GM10847 (cell line): Measurements from ENCODE around the gene MT4.

Experiments
- POLR2A ChIP-seq: IDR thresholded peaks from 2 replicates; pipeline ENCODE4 v1.6.1; 2011; ENCODE audit not compliant: insufficient read length; ENCODE audit errors: extremely low read depth

The MT4 gene

DNA sequence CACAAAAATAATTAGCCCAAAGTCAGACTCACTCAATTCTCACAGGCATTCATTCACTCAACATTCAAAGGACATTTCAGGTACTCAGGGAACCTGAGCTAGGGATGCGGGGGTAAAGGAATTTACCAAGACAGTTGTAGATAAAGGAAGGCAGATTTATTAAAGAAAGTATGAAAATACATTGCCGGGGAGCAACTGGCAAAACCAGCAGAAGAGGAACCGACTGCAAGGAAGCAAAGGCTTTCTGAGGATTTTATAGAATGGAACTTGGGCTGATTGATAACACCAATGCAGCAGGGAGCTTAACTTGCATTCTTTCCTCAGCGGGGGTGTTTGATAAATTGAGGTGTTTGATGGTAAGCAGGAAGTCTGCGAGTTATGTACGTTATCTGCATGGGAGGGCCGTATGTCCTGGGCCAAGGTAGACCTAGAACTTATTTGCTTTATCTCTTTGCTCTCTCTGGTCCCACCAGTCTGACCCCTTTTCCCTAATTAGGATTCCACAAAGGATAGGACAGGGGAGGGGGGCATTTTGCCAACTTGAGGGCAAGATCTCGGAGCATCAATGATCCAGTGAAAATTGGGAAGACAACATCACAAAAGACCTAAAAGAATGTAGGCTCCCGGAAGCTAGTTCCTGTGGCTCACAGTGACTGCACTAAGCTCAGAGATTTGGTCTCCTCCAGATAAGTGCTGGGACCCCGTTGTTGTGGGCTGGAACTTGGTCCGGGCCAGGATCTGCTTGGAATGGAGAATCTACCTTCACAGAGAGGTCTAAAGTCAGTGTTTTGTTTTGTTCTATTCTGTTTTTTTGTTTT lies 18.7 kb downstream of the MT4 start:
- no peak for TF ChIP-seq POLR2A

DNA sequence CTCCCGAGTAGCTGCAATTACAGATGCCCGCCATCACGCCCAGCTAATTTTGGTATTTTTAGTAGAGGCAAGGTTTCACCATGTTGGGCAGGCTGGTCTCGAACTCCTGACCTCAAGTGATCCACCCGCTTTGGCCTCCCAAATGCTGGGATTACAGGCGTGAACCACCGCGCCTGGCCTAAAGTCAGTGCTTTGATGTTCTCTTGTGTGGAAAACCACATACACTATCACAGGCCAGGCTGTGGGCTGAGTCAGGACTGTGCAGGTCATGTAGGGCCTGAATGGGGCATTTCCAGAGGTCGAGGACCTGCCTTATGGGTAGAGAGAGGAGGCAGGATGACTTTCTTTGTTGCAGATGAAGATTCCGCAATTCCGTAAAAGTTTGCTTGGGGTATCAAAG lies 19.4 kb downstream of the MT4 start:
- no peak for TF ChIP-seq POLR2A

DNA sequence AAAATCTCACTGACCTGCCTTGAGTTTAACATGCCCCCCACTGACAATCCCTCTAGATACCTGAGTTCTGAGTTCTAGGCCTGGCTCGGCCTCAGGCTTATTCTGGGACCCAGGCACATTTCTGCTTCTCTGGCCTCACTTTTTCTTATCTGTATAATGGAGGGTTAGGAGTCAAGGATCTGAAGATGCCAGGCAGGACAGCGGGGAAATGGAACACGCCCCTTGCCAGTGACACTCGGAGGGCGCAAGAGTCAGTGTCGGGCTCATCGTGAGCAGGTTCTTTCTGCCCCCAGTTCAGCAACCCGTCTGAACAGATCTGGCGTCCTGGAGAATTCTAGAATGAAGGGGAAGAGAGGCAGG lies 23.9 kb downstream of the MT4 start:
- TF ChIP-seq POLR2A = no peak

DNA sequence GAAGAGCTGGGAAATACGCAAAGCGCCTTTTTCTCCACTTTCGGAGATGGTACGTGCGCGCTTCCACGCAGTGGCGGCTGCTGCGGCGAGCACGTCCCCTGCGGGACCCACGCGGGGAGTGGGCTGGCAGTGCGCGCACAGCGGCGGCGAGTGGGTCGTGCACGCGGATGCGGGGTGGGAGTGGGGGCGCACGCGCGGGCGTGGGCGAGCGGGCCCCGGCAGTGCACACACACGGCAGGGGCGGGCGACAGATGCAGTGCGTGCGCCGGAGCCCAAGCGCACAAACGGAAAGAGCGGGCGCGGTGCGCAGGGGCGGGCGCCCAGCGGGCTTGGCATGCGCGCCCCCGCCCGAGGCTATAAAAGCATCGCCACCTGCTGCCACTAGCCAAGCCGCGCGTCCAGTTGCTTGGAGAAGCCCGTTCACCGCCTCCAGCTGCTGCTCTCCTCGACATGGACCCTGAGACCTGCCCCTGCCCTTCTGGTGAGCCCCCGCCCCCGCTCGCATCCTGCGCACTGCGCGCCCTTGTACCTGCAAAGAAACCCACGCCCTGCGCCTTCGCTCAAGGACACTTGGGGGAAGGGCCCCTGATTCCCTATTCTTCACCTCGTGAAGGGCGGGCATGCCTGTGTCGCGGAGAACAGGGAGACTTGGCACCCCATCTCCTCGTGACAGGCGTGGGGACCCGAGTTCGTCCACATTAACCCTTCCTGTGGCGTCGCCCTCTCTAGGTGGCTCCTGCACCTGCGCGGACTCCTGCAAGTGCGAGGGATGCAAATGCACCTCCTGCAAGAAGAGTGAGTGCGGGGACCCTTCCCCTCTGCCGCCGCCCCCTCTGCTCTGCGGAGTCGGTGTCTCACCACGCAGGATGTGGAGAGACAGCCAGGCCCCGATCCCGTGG lies 24.5 kb downstream of the MT4 start, which contains the start of gene MT3:
MT3 (plus strand) TSS at position 388 of the 899 bp plus-strand sequence; CDS start at position 451, 63 bp downstream.
- no peak for TF ChIP-seq POLR2A

DNA sequence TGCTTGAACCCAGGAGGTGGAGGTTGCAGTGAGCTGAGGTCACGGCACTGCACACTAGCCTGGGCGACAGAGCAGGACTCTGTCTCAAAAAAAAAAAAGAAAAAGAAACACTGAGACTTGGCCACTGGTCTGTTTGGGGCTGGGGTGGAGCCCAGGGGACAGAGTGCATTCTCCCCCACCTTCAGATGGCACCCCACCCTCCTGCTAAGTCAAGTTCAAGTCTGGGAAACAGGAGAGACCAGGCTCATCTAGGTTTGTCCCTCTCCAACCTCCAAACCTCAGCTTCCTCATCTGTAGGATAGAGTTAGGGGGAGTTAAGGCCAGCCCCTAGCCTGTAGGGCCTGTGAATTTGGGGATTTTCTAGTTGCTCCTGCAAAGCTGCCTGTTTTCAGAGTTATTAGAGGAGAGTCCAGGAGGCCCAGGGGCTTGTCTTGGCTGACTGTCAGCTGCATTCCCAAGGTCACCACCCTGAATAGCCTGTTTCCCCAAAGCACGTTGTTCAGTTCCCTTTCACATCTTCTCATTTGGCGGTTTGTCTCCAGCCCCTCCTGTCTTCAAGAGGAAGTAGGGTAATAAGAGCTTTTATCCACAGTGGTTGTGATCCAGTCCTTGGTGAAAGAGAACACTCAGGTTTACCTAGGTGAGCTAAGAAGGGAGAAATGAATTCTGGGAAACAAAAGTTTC lies 26.6 kb downstream of the MT4 start:
- TF ChIP-seq POLR2A = no peak

DNA sequence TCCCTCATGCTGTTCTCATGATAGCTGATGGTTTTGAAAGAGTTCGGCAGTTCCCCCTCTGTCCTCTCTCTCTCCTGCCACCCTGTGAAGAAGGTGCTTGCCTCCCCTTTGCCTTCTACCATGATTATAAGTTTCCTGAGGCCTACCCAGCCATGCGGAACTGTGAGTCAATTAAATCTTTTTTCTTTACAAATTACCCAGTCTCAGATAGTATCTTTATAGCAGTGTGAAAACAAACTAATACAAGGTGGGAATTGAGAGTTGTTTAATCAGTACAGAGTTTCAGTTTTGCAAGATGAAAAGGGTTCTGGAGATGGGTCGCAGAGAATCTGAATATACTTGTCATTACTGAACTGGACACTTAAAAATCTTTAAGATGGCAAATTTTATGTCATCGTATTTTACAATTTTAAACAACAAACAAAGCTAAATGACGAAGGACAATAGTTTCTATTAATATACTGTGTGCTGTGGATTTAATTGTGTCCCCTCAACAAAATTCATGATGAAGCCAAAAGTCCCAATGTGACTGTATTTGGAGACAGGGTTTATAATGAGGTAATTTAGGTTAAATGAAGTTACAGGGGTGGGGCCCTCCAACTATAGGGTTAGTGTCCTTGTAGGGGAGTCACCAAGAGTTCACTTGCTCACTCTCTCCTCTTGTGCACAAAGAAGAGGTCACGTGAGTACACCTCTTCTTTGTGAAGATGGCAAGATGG lies 28.9 kb downstream of the MT4 start:
- TF ChIP-seq POLR2A = no peak

DNA sequence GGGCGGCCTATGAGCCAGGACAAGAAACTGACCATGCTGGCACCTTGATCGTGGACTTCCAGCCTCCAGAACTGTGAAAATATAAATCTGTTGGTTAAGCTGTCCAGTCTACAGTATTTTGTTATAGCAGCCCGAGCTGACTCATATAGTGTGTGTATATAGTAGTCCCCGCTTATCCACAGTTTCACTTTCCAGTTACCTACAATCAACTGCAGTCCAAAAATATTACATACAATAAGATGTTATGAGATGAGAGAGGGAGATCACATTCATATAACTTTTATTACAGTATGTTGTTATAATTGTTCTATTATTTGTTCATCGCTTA lies 29.4 kb downstream of the MT4 start:
- no peak for TF ChIP-seq POLR2A

DNA sequence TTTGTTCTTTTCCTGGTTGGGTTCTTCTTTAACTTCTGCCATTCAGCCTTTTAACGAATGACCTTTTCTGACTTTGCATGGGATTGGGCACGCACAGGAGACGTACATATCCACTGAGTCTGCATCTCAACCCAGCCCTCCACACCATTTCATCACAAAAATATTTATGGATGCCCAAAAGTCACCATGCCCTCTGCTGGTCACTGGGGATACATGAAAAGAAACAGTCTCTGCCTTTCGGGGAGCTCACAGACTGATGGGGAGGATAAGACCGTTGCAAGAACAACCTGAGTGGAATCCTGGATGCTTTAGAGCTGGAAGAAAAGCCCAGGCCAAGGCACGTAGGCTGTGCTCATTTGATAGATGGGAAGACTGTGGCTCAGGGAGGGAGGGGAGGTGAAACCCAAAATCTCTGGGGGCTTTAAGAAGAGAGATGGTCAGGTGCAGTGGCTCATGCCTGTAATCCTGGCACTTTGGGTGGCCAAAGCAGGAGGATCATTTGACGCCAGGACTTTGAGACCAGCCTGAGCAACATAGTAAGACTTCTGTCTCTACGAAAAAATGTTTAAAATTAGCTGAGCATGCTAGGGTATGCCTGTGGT lies 35.6 kb downstream of the MT4 start:
- no peak for TF ChIP-seq POLR2A

DNA sequence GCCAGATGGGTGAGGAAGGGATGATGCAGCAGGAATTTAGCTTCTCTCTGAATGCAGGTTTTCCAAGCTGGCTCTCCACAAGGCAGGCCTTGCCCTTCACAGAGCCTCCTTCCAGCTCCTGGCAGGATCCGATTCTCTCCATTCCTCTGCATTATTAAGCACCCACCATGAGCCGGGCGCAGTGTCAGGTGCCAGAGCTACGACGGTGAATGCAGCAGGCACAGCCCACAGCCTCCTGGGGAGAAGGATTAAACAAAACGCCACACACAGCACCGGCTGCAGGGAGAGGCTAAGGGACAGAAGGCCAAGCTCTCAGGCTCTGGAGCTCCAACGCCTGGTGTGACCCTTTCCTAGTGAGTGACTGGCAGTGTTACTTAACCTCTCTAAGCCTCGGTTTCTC lies 36.5 kb downstream of the MT4 start:
- no peak for TF ChIP-seq POLR2A

DNA sequence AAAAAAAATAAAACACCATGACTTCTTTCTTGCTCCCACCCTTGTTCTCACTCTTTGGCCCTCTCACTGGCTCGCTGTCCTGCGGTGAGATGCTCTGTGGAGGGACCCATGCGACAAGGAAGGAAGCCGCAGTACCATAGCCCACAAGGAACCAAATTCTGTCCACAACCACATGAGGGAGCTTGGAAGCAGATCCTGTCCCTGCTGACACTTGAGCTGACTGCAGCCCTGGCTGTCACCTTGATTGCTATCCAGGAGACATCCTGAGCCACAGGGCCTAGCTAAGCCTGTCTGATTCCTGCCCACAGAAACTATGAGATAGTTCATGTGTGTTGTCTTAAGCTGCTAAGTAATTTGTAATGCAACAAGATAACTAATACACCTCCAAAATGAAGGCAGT lies 38.7 kb downstream of the MT4 start:
- TF ChIP-seq POLR2A = no peak

DNA sequence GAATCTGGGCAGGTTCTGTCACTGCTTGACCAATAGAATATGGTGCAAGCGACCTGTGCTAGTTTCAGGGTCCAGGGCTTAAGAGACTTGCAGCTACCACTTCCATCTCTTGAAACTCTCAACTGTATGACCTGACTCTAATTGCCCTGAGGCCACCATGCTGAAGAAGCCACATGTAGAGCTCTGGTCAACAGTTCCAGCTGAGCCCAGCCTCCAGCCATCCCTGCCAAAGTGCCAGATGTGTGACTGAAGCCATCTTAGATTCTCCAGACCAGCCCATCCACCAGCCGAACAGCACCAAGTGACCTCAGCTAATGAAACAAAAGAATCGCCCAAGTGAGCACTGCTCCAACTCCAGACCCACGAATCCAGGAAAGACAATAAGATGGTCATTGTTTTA lies 40.1 kb downstream of the MT4 start:
- TF ChIP-seq POLR2A = no peak

DNA sequence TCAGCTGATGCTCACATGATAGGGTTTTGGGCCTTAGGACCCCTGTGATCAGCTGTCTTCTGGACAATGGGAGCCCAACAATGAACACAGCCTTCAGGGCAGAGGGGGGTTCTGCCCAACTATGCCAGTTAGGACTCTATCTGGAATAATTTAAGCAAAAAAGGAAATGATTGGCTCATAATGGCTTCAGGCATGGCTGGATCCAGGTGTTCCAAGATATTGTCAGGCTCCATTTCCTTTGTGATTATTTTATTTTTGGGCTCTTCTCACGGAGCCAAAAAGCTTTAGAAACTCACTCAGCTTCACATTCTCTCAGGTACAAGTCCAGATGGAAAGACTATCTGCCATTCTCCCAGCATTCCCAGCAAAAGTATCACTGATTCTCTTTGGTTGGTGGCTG lies 40.6 kb downstream of the MT4 start:
- TF ChIP-seq POLR2A = no peak

DNA sequence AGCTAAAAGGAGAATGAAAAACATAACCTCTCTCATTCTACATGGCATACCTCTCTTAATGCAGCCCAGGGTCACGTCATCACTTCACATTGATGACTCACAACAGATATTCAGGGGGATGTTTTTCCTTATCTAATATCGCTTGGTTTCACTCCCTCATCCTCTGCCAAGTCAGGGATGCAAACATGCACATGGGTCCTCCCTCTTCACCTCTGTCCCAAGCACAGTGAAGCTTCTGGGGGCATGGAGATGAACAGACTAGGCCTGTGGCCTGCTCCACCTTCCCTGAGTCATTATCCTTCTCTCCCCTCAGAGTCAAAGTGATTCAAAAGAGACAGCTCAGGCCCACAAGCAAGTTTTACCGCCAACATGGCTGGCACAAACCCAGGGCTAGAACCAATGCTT lies 41.2 kb downstream of the MT4 start:
- no peak for TF ChIP-seq POLR2A

DNA sequence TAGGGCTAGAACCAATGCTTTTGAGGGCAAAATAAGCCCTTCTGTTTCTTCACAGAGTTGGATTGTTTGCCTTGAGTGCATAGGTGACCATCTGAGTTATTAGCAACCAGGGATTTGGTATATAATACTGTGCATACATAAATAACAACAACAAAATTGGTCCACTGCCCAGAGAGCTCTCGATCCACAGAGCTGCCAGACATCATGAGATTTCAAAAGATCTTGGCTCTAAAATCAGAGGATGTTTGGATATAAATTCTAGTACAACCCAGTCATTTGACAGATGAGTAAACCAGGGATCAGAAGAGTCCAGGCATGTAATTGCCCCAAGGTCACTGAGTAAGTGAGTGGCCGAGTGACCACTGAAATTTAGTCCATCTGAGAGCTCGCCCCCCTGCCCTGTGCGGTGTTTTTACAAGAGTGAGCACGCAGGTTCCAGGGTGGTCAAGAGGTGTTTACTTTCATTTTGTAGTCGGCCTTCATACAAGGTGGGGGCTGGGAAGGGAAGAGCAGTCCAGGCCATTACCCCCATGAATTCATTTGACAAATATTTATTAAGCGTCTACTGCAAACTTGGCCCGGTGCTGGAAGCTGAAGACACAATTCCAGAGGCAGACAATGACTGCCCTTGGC lies 41.7 kb downstream of the MT4 start:
- TF ChIP-seq POLR2A = no peak
